HG02970 (cell line): ENCODE results near the gene ATF1.
"Not testable (repeated sequence)": the region's sequence is repeated elsewhere in the genome, so short reads cannot be mapped to it uniquely, and the experiment has no call there.

ENCODE experiments used
- ATAC-seq: cut with Tn5 transposase; IDR thresholded peaks from one replicate; pipeline ENCODE4 v1.9.1; 2021; ENCODE audit warnings: mild to moderate bottlenecking, moderate library complexity, moderate number of reproducible peaks; ENCODE audit not compliant: unreplicated experiment, low FRiP score

Gene ATF1

DNA sequence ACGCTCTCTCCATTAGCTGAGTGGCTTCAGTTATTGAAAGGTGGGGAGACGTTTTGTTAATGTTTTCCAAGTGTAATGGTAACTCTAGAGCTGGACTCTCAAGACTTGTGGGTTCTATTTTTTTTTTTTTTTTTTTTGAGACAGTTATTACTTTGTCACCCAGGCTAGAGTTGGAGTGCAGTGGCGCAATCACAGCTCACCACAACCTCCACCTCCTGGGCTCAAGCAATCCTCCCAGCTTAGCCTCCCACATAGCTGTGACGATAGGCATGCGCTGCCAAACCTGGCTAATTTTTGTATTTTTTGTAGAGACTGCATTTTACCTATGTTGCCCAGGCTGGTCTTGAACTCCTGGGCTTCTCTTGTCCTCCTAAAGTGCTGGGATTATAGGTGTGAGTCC, 26.2 kb downstream of the ATF1 start:
- no peak for ATAC-seq

DNA sequence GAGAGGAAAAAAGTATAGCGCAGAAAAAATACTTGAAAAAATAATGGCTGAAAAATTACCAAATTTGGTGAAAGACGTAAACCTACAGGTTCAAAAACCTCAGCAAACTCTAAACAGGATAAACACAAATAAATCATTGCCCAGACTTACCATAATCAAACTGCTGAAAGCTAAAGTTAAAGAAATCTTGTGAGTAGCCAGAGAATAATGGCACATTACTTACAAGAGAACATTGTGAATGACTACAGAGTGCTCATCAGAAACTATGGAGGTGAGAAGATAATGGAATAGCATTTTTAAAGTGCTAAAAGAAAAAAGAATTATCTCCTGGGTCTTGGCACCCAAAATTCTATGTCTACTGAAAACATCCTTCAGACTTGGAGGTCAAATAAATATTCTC, 36.0 kb downstream of the ATF1 start:
- ATAC-seq, result no peak

DNA sequence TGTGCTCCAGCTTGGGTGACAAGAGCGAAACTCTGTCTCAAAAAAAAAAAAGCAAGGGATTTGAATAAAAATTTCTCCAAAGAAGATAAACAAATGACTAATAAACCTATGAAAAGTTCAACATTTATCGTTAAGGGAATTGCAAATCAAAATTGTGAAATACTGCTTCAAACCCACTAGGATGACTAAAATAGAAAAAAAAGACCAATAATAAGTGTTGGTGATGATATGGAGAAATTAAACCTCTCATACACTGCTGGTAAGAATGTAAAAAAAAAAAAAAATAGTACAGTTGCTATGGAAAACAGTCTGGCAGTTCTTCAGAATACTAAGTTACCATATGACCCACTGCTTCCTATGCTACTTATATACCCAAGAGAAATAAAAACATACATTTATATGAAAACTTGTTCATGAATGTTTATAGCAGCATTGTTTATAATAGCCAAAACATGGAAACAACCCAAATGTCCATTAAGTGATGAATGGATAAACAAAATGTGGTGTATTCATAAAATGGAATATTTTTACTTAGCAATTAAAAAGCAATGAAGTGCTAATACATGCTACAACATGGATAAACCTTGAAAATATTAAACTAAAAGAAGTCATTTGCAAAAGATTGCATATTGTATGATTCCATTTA, 39.5 kb downstream of the ATF1 start:
- no peak for ATAC-seq

DNA sequence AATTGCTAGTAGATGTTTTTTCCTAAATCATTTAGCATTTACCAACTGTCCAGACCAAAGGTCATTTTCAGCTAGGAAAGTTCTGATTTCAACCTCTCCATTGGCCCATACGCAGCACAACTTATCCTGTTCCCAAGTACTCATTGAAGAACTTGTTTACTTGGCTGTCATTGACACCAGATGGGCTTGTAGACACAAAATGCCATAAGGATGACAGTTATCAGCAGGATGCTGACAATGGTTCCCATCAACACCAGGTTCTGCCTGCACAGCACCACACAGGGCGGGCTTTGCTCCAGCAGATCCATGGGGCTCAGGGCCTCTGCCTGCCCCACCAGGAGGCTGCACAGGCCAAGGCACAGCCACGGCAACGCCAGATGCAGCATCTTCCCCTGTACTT, 42.3 kb downstream of the ATF1 start:
- ATAC-seq, result no peak

DNA sequence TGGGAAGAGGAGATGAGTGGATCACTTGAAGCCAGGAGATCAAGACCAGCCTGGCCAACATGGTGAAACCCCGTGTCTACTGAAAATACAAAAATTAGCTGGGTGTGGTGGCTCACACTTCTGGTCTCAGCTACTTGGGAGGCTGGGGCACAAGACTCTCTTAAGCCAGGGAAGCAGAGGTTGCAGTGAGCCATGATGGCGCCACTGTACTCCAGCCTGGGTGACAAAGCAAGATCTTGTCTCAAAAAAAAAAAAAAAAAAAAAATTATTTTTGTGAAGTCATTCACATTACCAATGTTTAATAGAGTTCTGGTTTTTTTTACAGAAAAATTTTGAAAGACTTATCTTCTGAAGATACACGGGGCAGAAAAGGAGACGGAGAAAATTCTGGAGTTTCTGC, 45.2 kb downstream of the ATF1 start:
- ATAC-seq, result not testable (repeated sequence)

DNA sequence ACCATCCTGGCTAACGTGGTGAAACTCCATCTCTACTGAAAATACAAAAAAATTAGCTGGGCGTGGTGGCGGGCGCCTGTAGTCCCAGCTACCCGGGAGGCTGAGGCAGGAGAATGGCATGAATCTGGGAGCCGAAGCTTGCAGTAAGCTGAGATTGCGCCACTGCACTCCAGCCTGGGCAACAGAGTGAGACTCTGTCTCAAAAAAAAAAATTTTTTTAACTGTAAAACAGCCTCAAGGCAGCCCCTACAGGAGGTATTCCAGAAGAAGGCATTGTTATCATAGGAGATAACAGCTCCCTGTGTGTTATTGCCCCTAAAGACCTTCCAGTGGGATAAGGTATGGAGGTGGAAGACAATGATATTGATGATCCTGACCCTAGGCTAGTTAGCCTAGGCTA, 51.0 kb downstream of the ATF1 start:
- ATAC-seq, result not testable (repeated sequence)

DNA sequence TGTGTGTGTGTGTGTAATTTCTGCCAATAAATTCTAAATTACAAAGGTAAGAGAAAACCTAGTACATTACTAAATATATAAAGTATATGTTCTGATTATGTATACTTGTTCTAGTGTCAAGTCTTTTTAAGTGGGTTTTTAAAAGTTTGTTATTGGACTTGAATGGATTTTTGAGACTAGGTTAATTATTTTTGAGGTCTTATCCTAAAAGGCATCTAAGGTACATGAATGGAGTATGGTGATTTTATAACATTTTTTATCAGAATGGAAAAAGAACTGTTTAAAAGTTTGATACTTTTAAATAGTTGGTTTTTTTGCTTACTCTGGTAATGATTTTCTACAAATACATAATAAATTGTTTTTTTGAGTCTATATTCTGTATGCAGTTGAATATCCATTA, 56.3 kb downstream of the ATF1 start:
- no peak for ATAC-seq

DNA sequence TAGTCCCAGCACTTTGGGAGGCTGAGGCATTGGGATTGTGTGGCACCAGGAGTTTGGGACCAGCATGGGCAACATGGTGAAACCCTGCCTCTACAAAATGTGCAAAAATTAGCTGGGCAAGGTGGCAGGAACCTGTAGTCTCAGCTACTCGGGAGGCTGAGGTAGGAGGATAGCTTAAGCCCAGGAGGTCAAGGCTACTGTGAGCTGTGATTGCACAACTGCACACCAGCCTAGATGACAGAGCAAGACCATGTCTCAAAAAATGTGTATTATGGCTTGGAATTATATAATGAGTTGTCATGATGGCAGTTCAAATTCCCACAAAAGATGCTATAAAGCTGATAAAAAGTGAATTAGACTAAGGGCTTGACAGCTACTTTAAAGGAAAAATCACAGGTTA, 58.2 kb downstream of the ATF1 start:
- ATAC-seq, result no peak

DNA sequence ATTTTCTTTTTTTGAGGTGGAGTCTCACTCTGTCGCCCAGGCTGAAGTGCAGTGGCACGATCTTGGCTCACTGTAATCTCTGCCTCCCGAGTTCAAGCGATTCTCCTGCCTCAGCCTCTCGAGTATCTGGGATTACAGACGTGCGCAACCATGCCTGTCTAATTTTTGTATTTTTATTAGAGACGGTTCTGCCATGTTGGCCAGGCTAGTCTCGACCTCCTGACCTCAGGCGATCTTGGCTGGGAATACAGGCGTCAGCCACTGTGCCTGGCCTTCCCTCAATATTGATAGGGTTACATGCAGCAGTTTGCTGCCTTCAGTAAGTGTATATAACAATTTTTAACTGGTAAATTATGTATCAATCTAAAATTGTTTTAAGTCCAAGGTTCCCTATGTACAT, 59.8 kb downstream of the ATF1 start:
- not testable (repeated sequence) for ATAC-seq

DNA sequence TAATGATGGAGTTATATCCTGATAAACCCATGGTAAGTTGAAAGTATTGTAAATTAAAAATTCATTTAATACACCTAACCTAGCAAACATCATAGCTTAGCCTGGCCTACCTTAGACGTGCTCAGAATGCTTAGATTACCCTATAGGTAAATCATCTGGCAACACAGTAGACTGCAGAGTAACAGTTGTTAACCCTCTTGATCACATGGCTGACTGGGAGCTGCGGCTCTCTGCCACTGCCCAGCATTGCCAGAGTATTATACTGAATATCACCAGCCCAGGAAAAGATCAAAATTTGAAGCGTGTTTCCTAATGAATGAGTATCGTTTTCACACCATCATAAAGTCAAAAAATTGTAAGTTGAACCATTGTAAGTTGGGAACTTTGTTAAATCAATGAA, 61.0 kb downstream of the ATF1 start:
- ATAC-seq, result no peak

DNA sequence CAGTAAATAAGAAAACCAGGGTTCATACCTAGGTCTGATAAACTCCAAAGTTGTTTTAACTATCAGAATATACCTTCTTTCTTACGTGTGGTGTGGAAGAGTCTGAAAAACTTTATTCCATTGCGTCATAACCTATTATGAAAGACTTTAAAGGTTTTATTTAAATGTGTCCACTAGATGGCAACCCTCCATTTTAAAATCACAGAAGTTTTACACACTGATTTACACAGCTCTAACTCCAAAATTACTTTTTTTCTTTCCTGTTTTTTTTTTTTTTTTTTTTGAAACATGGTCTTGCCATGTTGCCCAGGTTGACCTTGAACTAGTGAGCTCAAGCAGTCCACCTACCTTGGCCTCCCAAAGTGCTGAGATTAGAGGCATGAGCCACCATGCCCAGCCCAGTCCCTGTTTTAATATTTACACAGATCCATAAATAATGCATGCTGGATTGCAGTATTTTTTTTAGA, 61.5 kb downstream of the ATF1 start:
- no peak for ATAC-seq

DNA sequence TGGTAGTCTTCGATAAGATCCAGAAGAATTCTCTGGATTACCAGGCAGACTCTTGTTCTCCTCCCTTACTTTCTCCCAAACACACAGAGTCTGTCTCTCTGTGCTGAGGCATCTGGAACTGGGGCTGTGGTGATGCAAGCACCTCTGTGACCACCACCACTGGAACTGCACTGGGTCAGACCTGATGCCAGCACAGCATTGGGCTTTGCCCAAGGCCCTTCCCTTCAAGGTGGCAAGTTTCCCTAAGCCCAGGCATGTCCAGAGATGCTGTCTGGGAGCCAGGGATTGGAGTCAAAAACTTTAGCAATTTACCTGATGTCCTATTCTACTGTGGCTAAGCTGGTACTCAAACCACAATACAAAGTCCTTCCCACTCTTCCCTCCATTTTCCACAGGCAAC, 64.2 kb downstream of the ATF1 start:
- ATAC-seq, result no peak

DNA sequence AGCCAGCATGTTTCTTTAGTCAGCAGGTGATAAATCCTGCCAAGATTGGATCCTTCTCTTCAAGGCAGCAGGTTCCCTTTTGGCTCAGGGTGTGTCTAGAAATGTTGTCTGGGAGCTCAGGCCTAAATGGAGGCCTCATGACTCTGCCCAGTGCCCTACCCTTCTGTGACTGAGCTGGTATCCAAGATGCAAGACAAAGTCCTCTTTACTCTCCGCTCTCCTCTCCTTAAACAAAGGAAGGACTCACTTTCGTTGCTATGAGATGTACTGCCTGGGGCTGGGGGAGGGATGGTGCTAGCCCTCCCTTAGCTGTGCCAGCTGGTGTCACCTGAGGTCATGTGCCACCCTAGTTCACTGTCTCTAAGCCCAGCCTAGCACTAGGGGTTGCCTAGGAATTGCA, 65.0 kb downstream of the ATF1 start:
- no peak for ATAC-seq

DNA sequence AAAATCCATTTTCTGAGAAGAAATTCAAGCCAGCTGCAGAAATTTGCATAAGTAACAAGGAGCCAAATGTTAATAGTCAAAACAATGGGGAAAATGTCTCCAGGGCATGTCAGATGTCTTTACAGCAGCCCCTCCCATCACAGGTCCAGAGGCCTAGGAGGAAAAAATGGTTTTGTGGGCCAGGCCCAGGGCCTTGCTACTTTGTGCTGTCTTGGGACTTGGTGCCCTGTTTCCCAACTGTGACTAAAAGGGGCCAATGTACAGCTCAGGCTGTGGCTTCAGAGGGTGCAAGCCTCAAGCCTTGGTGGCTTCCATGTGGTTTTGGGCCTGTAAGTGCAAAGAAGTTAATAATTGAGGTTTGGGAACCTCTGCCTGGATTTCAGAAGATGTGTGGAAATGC, 69.9 kb downstream of the ATF1 start:
- not testable (repeated sequence) for ATAC-seq

DNA sequence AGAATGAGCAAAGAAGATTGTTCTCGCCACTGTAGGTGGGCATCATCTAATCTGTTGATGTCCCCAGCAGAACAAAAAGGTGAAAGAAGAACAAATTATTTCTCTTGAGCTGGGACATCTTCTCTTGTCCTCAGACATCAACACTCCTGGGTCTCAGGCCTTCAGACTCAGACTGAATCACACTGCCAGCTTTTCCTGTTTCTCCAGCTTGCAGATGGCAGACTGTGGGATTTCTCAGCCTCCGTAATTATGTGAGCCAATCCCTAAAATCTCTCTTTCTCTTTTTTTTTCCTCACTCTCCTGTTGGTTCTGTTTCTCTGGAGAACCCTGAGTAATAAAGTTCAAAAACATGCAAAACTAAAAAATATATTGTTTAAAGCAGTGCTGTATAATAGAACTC, 75.1 kb downstream of the ATF1 start:
- no peak for ATAC-seq

DNA sequence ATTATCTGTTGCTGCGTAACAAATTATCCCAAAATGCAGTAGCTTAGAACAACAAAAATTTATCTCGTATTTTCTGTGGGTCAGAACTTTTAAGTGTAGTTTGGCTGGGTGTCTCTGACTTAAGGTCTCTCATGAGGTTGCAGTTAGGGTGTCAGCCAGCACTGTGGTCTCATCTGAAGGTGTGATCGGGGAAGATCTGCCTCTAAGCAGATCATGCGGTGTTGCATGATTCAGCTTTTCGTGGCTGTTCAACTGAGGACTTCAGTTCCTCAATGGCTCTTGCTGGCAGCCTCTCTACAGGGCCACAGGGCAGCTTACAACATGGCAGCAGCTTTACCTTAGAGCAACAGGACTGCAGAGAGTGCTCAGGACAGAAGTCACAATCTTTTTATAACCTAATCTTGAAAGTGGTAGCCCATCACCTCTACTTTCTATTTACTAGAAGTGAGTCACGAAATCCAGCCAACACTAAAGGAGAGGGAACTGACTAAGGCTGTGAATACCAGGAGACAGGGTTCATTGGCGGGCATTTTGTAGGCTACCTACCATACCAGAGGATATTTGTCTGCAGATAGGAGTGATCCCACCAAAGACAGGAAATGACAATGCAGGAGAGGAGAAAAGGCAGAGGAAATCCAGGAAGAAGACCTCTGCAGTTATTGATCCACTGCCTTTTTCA, 77.0 kb downstream of the ATF1 start:
- ATAC-seq, result no peak

DNA sequence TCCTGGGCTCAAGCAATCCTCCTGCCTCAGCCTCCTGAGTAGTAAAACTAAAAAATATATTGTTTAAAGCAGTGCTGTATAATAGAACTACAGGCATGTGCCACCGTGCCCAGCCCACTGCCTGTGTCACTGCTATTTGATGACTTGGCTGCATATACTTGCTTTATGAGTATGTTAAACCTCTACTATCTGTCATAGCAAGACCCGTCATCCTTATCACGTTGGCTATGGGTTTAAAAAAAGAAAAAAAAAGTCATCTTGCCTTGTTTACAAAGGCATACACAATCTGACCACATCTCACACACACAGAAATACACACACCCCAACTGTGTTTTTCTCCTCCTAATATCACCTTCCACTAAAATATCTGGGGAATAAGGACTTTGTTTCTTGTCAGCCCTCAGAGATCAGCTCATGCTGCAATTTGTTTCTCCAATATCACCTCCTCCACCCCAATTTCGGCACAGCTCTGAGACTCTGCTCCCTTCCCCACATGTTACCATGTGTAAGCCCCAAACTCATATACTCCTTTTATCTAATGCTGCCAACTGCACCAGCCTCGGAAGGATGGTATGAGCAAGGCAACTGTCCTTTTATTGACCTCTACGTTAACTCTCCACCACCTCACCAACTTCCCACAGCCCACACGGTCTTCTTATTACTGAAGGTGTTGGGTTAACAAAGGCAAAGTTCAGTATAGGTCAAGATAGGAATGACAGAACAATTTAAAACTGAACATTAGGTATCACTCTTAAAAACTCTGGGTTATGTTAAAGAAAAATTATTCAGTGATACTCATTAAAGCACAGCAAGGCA, 78.0 kb downstream of the ATF1 start:
- ATAC-seq, result no peak

DNA sequence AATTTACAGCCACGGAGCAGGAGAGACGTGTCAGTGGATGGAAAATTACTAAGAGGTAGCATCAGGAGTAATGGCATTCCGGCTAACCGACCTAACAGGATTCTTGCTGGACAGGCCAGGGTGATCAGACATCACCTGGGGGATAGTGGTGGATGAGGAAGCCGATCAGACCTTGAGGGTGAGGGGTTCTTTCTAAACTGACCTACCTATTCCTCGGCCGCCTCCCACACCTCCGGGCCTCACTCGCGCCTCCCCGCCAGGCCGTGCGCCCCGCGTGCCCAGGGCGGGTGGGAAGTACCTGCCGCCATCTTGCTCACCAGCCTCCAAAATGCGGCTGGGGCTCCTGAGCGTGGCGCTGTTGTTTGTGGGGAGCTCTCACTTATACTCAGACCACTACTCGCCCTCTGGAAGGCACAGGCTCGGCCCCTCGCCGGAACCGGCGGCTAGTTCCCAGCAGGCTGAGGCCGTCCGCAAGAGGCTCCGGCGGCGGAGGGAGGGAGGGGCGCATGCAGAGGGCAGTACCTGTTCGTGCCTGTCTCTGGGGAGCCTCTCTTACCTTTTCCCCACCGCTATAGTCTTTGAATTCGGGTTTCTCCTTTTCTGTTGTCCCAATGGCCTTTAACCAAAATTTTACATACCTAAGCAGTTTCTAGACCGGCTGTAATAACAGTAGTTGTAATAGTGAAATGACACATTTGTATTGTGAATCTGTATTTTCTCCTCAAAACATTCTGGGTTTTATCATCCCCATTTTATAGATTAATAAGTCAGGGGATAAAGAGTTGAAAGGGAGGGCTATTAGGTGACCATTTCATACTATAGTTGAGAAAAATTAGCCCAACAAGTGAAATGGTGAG, 79.0 kb downstream of the ATF1 start, which contains the start of gene TMPRSS12:
TSS of gene TMPRSS12 (plus strand) at position 290 of the 857 bp plus-strand sequence. CDS start at position 329, 39 bp downstream.
- ATAC-seq, result no peak

DNA sequence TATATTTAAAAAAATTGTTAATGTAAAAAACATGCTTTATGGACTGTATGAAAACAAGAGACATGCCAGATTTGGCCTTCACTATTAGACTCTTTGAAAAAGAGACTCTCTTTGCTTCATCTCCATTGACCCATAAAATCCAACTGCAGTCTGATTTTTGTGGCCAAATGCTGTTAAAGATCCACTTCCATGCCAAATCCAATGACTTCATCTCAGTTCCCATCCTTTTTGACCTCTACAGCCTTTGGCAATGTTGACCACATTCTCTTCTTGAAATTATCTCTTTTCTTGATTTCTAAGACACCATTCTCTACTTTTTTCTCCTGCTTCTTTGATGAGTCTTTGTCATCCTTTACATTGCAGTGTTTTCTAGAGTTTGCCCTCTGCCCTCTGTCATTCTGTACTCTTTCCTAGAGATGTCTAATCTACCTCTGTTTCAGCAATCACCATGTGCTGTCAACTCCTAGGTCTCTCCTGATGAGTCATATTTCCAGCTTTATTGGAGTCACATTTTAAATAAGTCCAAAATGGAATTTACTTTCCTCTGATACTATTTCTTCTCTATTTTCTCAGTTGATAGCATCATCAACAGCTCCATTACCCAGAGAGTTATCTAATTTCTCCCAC, 81.2 kb downstream of the ATF1 start:
- ATAC-seq, result no peak

DNA sequence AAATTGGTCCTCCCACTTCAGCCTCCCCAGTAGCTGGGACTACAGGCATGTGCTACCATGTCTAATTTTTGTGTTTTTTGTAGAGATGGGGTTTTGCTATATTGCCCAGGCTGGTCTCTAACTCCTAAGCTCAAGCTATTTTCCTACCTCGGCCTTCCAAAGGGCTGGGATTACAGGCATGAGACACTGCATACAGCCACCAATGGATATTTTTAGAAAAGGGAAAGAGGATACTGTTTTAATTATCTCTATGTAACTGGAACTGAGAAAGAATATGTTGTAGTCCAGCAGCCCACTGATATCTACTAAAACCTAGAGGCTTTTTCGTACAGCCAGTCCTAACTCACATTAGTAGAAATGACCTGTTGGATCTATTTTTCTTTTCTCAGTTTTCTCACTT, 85.1 kb downstream of the ATF1 start:
- no peak for ATAC-seq
